EL (cell line): Measurements from ENCODE around the gene EPN3.

Experiments used
- DNase-seq: peaks from one replicate; pipeline ENCODE4 v3.0.0-alpha.2; 2016

EPN3 gene

GRCh38 chr17:50532452-50533024 lies at the start of gene EPN3:
Gene EPN3, plus strand, starts transcription at chr17:50532735. Its CDS starts 3,822 bp downstream, at chr17:50536557.
- no peak for DNase-seq

- DNase-seq = no peak
These were observed 49.3 kb upstream of the EPN3 start for GRCh38 chr17:50483266-50483665.

DNA sequence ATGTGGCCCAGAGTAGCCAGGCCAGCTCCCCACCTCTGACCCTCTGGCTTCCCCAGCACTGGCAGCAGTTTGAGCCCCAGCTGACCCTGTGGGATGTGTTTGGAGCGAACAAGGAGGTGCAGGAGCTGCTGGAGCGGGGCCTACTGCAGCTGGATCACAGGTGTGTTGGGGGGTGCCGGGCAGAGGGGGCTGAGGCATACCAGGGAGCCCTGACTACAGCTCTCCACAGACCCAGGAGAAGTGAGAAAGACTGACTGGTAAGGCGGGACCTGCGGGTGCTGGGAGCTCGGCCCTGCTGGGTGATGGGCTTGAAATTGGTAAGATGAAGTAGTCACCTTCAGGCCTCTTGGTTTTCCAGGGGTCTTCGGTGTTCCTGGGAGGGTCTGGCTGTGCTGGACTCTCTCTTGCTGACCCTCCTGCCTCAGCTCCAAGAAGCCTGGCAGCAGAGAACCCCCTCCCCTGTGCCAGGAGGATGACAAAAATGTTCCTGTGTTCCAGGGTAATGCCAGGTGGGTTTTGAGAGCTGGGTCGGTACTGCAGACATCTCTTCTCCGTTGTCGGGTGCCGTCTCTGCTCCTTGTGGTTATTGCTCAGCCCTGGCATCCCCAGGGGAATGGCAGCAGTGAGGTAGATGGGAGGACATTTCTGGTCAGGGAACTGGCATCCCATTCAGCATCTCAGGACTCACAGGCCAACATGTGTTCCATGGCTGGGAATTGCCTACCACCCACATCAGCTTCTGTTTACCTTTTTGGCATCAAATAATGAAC lies 48.0 kb upstream of the EPN3 start:
- DNase-seq = no peak

DNA sequence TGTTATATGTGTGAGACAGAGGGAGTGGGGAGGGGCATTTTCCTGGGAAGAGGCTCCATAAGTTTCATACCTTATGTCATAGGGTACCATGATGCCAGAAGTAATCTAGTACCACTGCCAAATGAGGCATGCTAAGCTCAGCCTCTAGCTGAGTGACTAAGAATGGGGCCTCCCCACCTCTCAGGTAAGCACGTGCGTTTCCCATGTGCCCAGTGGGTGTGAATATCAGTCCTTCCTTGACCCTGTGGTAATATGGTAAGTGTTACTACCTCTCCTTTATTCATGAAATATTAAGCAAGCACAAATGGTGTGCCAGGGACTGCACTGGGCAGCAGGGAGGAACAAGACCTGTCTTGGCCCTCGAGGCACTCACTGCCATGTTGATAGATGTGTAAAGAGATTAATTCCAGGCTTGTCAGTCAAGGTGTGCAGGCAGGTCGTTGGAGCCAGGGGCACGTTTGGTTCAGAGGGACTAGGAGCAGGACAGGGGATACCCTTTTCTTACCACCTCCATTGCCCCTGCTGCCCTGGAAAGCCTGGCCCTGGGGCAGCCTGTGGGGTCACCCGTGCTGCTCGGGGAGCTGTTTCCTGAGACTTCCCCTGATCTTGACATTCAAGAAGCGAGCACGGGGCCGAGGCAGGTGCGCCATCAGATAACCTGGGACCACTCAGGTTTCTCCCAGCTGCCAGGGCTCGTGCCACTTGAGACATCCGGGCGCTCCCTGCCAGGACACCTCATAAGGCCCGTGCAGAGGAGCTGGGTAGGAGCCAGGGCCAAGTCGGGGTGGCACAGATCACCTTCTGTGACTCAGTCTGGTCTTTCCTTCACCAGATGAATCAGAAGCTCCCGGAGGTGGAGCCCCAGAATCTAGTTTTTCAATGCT lies 45.1 kb upstream of the EPN3 start:
- DNase-seq = peak; percentile 37

GRCh38 chr17:50488880-50489279 lies 43.7 kb upstream of the EPN3 start:
- DNase-seq = no peak

- no peak for DNase-seq
These were observed 41.0 kb upstream of the EPN3 start for GRCh38 chr17:50491505-50491904.

- DNase-seq = no peak
These were observed 40.3 kb upstream of the EPN3 start for GRCh38 chr17:50492214-50492613.

DNA sequence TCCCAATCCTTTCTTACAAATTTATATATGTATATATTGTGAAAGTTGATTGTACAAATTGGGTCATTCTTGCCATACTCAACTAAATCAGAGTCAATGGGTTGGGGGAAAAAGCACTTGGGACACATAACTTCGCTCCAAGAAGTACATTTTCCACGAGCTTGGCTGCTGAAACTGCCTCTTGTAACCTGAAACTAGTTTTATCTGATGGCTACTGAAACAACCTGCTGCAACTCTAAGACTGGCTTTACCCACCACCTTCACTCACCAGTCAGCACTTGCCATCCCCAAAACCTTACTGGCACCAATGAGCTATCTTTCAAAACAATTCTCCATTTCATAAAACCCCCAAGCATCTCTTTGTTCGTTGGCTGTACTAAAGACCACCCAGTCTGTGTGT lies 38.8 kb upstream of the EPN3 start:
- DNase-seq = no peak

GRCh38 chr17:50495217-50495823 lies 37.2 kb upstream of the EPN3 start:
- DNase-seq = no peak

DNA sequence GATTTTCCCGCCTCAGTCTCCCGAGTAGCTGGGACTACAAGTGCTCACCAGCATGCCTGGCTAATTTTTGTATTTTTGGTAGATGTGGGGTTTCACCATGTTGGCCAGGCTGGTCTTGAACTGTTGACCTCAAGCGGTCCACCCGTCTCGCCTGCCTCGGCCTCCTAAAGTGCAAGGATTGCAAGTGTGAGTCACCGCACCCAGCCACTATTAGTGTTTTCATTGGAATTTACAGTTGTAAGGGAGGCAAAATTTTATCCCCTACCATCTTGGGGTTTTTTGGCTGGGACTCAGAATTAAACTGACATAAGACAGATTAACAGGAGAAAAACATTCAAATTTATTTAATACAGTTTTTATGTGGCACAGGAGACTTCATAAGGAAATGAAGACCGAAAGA lies 36.6 kb upstream of the EPN3 start:
- peak; percentile 84 for DNase-seq

GRCh38 chr17:50498021-50498874 lies 34.3 kb upstream of the EPN3 start:
- no peak for DNase-seq

GRCh38 chr17:50499270-50499669 lies 33.3 kb upstream of the EPN3 start:
- DNase-seq = no peak

DNA sequence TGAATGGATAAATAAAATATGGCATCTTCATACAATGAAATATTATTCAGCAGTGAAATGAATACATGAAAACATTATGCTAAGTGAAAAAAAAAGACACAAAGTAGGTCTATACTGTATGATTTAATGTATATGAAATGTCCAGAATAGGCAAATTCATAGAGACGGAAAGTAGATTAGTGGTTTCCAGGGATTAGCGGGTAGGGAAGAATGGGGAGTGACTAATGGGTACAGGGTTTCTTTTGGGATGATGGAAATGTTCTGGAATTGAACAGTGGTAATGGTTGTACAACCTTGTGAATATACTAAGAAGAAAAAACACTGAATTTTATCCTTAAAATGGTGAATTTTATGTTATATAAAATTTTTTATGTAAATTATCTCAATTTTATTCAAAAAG lies 32.8 kb upstream of the EPN3 start:
- DNase-seq = no peak

- DNase-seq = peak; percentile 41
These were observed 31.5 kb upstream of the EPN3 start for GRCh38 chr17:50501054-50501453.

DNA sequence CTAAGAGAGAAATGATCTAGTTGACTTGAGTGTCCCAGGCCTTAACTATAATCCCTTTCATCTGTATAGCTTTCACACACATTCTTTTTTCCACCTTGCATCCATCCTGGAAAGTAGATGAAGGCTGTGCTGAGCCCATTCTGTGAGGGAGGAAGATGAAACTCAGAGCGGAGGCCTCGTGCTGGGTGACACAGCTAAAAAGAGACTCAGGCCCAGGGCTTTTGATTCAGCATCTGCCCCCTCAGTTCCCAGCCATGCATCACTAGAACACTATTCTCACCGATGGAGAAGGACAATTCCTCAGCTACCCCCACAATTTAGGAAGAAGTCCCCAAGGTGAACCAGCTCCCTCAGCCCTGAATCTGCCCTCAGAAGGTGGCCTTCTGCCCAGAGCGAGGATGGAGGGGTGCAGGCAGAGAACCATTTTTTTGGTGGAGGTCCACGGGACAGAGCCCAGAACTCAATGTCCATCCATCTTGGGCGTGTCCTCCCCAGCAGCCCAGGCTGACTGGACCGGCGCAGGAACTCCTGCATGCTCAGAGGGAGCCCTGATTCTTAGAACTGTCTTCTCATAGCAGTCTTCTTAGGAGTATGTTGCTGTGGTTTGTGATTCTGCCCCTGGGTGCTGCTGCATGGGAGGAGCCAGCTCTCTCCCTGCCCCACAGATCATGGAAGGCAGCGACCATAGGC lies 30.1 kb upstream of the EPN3 start:
- DNase-seq = no peak

- no peak for DNase-seq
These were observed 26.9 kb upstream of the EPN3 start for GRCh38 chr17:50505591-50506130.

GRCh38 chr17:50506298-50506697 lies 26.2 kb upstream of the EPN3 start:
- DNase-seq = no peak

DNA sequence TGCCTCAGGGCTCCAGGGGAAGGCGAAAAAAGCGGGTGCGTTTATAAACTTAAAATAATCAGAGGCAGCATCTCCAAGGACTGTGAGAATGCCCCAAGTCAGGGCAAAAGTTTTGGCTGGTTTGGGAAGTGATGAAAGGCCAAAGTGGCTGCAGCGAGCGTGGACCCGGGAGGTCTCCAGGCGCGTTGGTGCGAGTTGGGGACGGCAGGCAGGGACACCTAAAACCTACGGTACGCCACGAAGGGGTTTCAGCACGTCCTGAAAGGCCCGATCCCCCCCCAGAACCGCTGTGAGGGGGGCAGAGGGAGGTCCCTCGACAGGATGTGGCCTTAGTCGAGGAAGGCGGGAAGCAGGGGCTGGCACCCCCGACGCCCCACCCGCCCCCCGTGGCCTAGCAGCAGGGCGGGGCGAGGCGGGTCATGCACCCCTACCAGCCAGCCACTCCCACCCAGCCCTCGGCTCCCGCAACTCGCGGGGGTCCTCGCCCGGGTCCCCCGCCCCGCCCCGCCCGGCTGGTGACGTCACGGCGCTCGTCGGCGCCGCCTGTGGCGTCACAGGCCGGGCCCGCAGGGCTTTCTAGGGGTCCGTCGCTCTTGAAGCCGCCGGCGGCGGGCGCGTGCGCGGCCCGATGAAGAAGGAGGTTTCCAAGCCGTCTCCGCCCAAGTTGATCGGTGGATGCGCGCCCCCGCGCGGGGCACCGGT lies 24.5 kb upstream of the EPN3 start, which contains the start of gene MYCBPAP:
TSS of gene MYCBPAP (plus strand) at position 569 of the 702 bp plus-strand sequence. CDS start 236 bp downstream, outside the sequence.
- peak; percentile 72 for DNase-seq

DNA sequence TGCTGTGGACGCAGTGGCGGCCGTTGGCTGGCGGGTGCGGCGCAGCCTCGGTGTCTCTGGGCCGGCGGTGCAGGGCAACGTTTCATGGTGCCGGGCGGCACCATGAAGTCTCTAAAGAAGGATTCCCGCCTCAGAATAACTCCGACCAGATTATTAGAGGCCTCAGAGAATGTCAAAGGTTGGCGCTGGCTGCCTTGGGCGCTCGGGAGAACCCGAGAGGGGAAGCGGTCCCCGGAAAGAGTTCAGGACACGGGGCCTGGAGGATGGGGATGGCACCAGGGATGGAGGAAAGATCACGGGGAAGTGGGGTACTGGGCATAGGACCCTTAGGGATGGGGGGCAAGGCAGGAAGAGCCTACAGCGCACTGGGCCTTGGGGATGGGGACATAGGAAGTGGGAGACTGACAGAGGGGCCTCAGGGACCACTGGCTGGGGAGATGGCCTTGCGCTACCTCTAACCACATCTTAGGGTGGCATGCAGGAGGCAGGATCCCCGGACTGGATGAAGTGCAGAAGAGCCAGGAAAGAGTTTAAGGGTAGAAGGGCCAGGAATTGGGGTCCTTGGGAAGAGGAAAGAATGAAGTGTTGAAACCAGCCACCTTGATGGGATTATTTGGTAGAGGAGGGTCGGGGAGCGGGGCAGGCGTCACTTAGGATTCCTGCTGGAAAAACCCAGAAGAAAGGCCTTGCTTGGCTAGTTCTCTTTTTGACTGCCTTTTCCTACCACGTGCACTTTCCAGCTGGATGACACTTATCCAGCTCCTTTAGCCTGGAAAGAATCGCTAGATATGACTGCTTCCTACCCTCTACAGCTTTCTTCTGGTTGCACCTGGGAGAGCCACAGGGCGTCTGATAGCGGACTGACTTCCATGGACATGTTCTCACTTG lies 23.7 kb upstream of the EPN3 start:
- DNase-seq = no peak
